ENCODE data around the gene PIANP.
A peak's percentile ranks its signal among the peaks of the same experiment; 100 is the strongest.

The PIANP gene

GRCh38 chr12:6703631-6704030, 3.0 kb upstream of the PIANP start:
- DNase-seq: no peak

GRCh38 chr12:6701078-6701768, 608 bp upstream of the PIANP start:
- DNase-seq: no peak

- no peak for DNase-seq
Measured at GRCh38 chr12:6699989-6700645, 498 bp downstream of the PIANP start.

- no peak for DNase-seq
Measured at GRCh38 chr12:6699259-6699988, 1.2 kb downstream of the PIANP start.

GRCh38 chr12:6698352-6699046, 2.1 kb downstream of the PIANP start:
- DNase-seq: no peak

GRCh38 chr12:6697584-6698351, 2.8 kb downstream of the PIANP start:
- peak; percentile 57 for DNase-seq

GRCh38 chr12:6696690-6697583, 3.7 kb downstream of the PIANP start:
- no peak for DNase-seq

GRCh38 chr12:6695313-6696045, 5.1 kb downstream of the PIANP start:
- no peak for DNase-seq

GRCh38 chr12:6694701-6695100, 5.9 kb downstream of the PIANP start:
- DNase-seq: no peak

- no peak for DNase-seq
Measured at GRCh38 chr12:6693832-6694355, 6.7 kb downstream of the PIANP start.

GRCh38 chr12:6692888-6693287, 7.7 kb downstream of the PIANP start:
- DNase-seq: no peak

- DNase-seq: peak; percentile 6
Measured at GRCh38 chr12:6691473-6691872, 9.1 kb downstream of the PIANP start.

- DNase-seq: peak; percentile 100
Measured at GRCh38 chr12:6688999-6689882, 11.4 kb downstream of the PIANP start, which contains the start of gene ZNF384. Gene ZNF384 (minus strand): TSS chr12:6689375. CDS start chr12:6679520, 9,855 bp downstream.

- DNase-seq: no peak
Measured at GRCh38 chr12:6688543-6688998, 12.0 kb downstream of the PIANP start.

- DNase-seq: no peak
Measured at GRCh38 chr12:6685814-6686213, 14.8 kb downstream of the PIANP start.

- DNase-seq: no peak
Measured at GRCh38 chr12:6684609-6685008, 16.0 kb downstream of the PIANP start.

GRCh38 chr12:6676962-6677361, 23.7 kb downstream of the PIANP start:
- DNase-seq: no peak

GRCh38 chr12:6672143-6672542, 28.5 kb downstream of the PIANP start:
- no peak for DNase-seq

- no peak for DNase-seq
Measured at GRCh38 chr12:6667559-6668210, 32.9 kb downstream of the PIANP start.
